IgD-negative memory B cell (primary cell): ENCODE measurements around the gene TIMP3. TPM values are rescaled to one million over a fixed set of nuclear protein-coding genes. Genes with fewer than 3 reads are reported as not detected.

Experiments
- H3K27ac Mint-ChIP-seq, 3 donors: one replicate each; pipeline ENCODE4 v1.8.0; 2020 to 2022; ENCODE audit warnings: mild to moderate bottlenecking in 3 of 3, mixed read lengths in 3 of 3, moderate library complexity in 1 of 3
- H3K27me3 Mint-ChIP-seq: one replicate; pipeline ENCODE4 v1.8.0; 2021; ENCODE audit warnings: mixed read lengths
- H3K36me3 Mint-ChIP-seq: one replicate; pipeline ENCODE4 v1.8.0; 2020; ENCODE audit warnings: mild to moderate bottlenecking, mixed read lengths
- H3K4me1 Mint-ChIP-seq, 3 donors: one replicate each; pipeline ENCODE4 v1.8.0; 2020 to 2022; ENCODE audit warnings: mixed read lengths in 3 of 3, mild to moderate bottlenecking in 1 of 3
- H3K4me3 Mint-ChIP-seq, 4 donors: one replicate each; pipeline ENCODE4 v1.8.0; 2020 to 2022; ENCODE audit warnings: mild to moderate bottlenecking in 4 of 4, mixed read lengths in 4 of 4, moderate library complexity in 3 of 4
- H3K9me3 Mint-ChIP-seq, 3 donors: one replicate each; pipeline ENCODE4 v1.8.0; 2020 to 2021; ENCODE audit warnings: mixed read lengths in 3 of 3, mild to moderate bottlenecking in 1 of 3
- polyA plus RNA-seq: library from polyadenylated mRNA; unstranded; fragments of 300-500 nt; fragmentation: Illumina TruSeq; gene quantifications from one replicate; pipeline ENCODE4 v1.2.3, GENCODE V29; 2021

TIMP3 gene
- polyA plus RNA-seq, 1 donor from 2014 or later: not detected

- Mint-ChIP-seq H3K27me3 (peaks cover 13% of the 10 kb centered on the region), H3K4me3 (no peak overlapping the region), H3K9me3 (peaks cover 0 to 1% (median 0%) of the 10 kb centered on the region in 3 donors), H3K36me3 (no peaks in the 10 kb centered on the region), H3K27ac (no peak overlapping the region), H3K4me1 (no peaks in the 10 kb centered on the region)
Measured at GRCh38 chr22:32809786-32810554, 8.5 kb downstream of the TIMP3 start.

GRCh38 chr22:32810555-32811133 lies 9.1 kb downstream of the TIMP3 start:
- Mint-ChIP-seq H3K4me3 (no peak overlapping the region), H3K27me3 (peaks cover 14% of the 10 kb centered on the region), H3K4me1 (no peaks in the 10 kb centered on the region), H3K36me3 (no peaks in the 10 kb centered on the region), H3K9me3 (peaks cover 0 to under 1% (median 0%) of the 10 kb centered on the region in 3 donors), H3K27ac (no peak overlapping the region)

GRCh38 chr22:32811788-32812545 lies 10.5 kb downstream of the TIMP3 start:
- H3K4me1 Mint-ChIP-seq: no peaks in the 10 kb centered on the region
- H3K36me3 Mint-ChIP-seq: no peaks in the 10 kb centered on the region
- H3K27me3 Mint-ChIP-seq: peaks cover 15% of the 10 kb centered on the region
- H3K9me3 Mint-ChIP-seq: no peaks in the 10 kb centered on the region
- no peak overlapping the region for H3K4me3 Mint-ChIP-seq
- H3K27ac Mint-ChIP-seq: no peak overlapping the region

GRCh38 chr22:32814285-32814860 lies 12.9 kb downstream of the TIMP3 start:
- peaks cover 11% of the 10 kb centered on the region for H3K27me3 Mint-ChIP-seq

GRCh38 chr22:32815059-32815458 lies 13.6 kb downstream of the TIMP3 start:
- H3K4me1 Mint-ChIP-seq: no peaks in the 10 kb centered on the region
- H3K9me3 Mint-ChIP-seq: no peaks in the 10 kb centered on the region
- H3K27ac Mint-ChIP-seq: no peak overlapping the region
- peaks cover 1% of the 10 kb centered on the region for H3K36me3 Mint-ChIP-seq
- no peak overlapping the region for H3K4me3 Mint-ChIP-seq
- H3K27me3 Mint-ChIP-seq: peaks cover 7% of the 10 kb centered on the region

More at GRCh38 chr22:32814285-32814860, 12.9 kb downstream of the TIMP3 start:
- H3K4me1 Mint-ChIP-seq: no peaks in the 10 kb centered on the region
- H3K4me3 Mint-ChIP-seq: no peak overlapping the region
- H3K36me3 Mint-ChIP-seq: peaks cover 1% of the 10 kb centered on the region
- no peak overlapping the region for H3K27ac Mint-ChIP-seq
- H3K9me3 Mint-ChIP-seq: no peaks in the 10 kb centered on the region

GRCh38 chr22:32815943-32816342 lies 14.4 kb downstream of the TIMP3 start:
- Mint-ChIP-seq H3K4me1 (no peaks in the 10 kb centered on the region), H3K9me3 (no peaks in the 10 kb centered on the region), H3K4me3 (no peak overlapping the region), H3K27ac (peak overlapping the region in 1 of 3 donors; percentile 61), H3K36me3 (peaks cover 1% of the 10 kb centered on the region), H3K27me3 (peaks cover 4% of the 10 kb centered on the region)

- peaks cover 7% of the 10 kb centered on the region for H3K27me3 Mint-ChIP-seq
- H3K4me3 Mint-ChIP-seq: no peak overlapping the region
- no peaks in the 10 kb centered on the region for H3K9me3 Mint-ChIP-seq
- peaks cover 0 to 1% (median 0%) of the 10 kb centered on the region in 3 donors for H3K4me1 Mint-ChIP-seq
- no peak overlapping the region for H3K27ac Mint-ChIP-seq
- H3K36me3 Mint-ChIP-seq: peaks cover 1% of the 10 kb centered on the region
Measured at GRCh38 chr22:32817137-32817730, 15.7 kb downstream of the TIMP3 start.

- peaks cover 0 to 1% (median 0%) of the 10 kb centered on the region in 3 donors for H3K4me1 Mint-ChIP-seq
Measured at GRCh38 chr22:32818446-32819115, 17.1 kb downstream of the TIMP3 start.

GRCh38 chr22:32819120-32819519 lies 17.6 kb downstream of the TIMP3 start:
- Mint-ChIP-seq H3K4me1 (peaks cover 0 to 1% (median 0%) of the 10 kb centered on the region in 3 donors), H3K36me3 (peaks cover 1% of the 10 kb centered on the region), H3K27me3 (peaks cover 10% of the 10 kb centered on the region), H3K27ac (no peak overlapping the region), H3K9me3 (no peaks in the 10 kb centered on the region), H3K4me3 (no peak overlapping the region)

More at GRCh38 chr22:32818446-32819115, 17.1 kb downstream of the TIMP3 start:
- H3K4me3 Mint-ChIP-seq: no peak overlapping the region
- no peak overlapping the region for H3K27ac Mint-ChIP-seq
- H3K27me3 Mint-ChIP-seq: peaks cover 10% of the 10 kb centered on the region
- no peaks in the 10 kb centered on the region for H3K9me3 Mint-ChIP-seq
- peaks cover 1% of the 10 kb centered on the region for H3K36me3 Mint-ChIP-seq

GRCh38 chr22:32820131-32821119 lies 18.9 kb downstream of the TIMP3 start:
- Mint-ChIP-seq H3K27ac (no peak overlapping the region), H3K9me3 (no peaks in the 10 kb centered on the region), H3K36me3 (peaks cover 1% of the 10 kb centered on the region), H3K4me1 (peaks cover 0 to 1% (median 0%) of the 10 kb centered on the region in 3 donors), H3K27me3 (peaks cover 10% of the 10 kb centered on the region), H3K4me3 (no peak overlapping the region)

- Mint-ChIP-seq H3K27me3 (peaks cover 8% of the 10 kb centered on the region), H3K4me3 (no peak overlapping the region), H3K4me1 (peaks cover 0 to 1% (median 0%) of the 10 kb centered on the region in 3 donors), H3K9me3 (no peaks in the 10 kb centered on the region), H3K36me3 (peaks cover 1% of the 10 kb centered on the region), H3K27ac (peak overlapping the region in 1 of 3 donors; percentile 55)
Measured at GRCh38 chr22:32822179-32822877, 20.8 kb downstream of the TIMP3 start.

GRCh38 chr22:32823024-32823730 lies 21.7 kb downstream of the TIMP3 start:
- Mint-ChIP-seq H3K4me1 (peaks cover 0 to 1% (median 0%) of the 10 kb centered on the region in 3 donors), H3K27me3 (peaks cover 8% of the 10 kb centered on the region), H3K36me3 (no peaks in the 10 kb centered on the region), H3K27ac (no peak overlapping the region), H3K9me3 (no peaks in the 10 kb centered on the region), H3K4me3 (no peak overlapping the region)
